Measurements from ENCODE around the gene FAM163B.

DNA sequence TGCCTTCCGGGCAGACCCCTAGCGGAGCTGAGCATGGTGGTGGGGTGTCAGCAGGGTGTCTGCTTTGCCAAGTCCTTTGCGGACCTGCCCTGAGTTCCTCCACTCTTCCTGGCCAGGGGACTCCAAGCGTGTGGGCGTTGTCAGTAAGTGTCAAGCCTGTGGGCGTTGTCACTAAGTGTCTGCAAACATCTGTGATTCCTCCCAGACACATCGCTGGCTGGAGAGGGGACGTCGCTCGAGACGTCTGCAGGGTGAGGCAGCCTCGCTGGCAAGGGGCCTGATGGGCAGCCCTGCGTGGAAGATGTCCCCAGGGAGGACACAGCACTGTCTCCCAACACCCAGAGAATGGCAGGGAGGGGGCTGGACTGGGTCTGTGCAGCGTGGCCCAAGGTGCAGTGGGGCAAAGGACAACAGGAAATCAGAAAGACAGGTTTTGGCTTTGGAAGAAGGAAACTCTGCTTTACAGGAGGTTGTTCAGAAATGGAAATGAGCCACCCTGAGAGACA, 45.8 kb downstream of the FAM163B start:
- TF ChIP-seq, protein P1, sequence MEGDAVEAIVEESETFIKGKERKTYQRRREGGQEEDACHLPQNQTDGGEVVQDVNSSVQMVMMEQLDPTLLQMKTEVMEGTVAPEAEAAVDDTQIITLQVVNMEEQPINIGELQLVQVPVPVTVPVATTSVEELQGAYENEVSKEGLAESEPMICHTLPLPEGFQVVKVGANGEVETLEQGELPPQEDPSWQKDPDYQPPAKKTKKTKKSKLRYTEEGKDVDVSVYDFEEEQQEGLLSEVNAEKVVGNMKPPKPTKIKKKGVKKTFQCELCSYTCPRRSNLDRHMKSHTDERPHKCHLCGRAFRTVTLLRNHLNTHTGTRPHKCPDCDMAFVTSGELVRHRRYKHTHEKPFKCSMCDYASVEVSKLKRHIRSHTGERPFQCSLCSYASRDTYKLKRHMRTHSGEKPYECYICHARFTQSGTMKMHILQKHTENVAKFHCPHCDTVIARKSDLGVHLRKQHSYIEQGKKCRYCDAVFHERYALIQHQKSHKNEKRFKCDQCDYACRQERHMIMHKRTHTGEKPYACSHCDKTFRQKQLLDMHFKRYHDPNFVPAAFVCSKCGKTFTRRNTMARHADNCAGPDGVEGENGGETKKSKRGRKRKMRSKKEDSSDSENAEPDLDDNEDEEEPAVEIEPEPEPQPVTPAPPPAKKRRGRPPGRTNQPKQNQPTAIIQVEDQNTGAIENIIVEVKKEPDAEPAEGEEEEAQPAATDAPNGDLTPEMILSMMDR (IDR thresholded peaks at IDR 0.05): no peak
- TF ChIP-seq POLR2A (IDR thresholded peaks at IDR 0.05): no peak
